WTC11 (cell line): ENCODE data around the gene PIP4K2C. TPM values are rescaled to one million over a fixed set of nuclear protein-coding genes. Genes with fewer than 3 reads are reported as not detected.

Experiments
- ATAC-seq: fragments of 200-7000 bp; cut with Tn5 transposase; 2 replicates; pipeline ENCODE4 v1.10.0; 2021; ENCODE audit warnings: mild to moderate bottlenecking, moderate library complexity
- CTCF ChIA-PET: fragments of 300-600 bp; sonication (Branson Sonifier 250); formaldehyde crosslinking; loops from one replicate; lab custom pipeline; 2021; ENCODE audit warnings: antibody characterized with exemption; lab: Charles Lee
- POLR2A ChIA-PET: fragments of 350-600 bp; sonication (Branson Sonifier 250); formaldehyde crosslinking; loops from one replicate; lab custom pipeline; 2021; ENCODE audit warnings: antibody characterized with exemption; lab: Charles Lee
- DNase-seq: peaks from one replicate; pipeline ENCODE4 v3.0.0; 2021; ENCODE audit warnings: low spot score
- H3K27ac Mint-ChIP-seq: 2 replicates; pipeline ENCODE4 v1.8.0; 2021; ENCODE audit warnings: mixed read lengths
- H3K27me3 Mint-ChIP-seq: 2 replicates; pipeline ENCODE4 v1.8.0; 2021; ENCODE audit warnings: low read depth, mild to moderate bottlenecking, moderate library complexity, mixed read lengths
- H3K36me3 Mint-ChIP-seq: 2 replicates; pipeline ENCODE4 v1.8.0; 2021; ENCODE audit warnings: mixed read lengths
- H3K4me1 Mint-ChIP-seq: 2 replicates; pipeline ENCODE4 v1.8.0; 2022; ENCODE audit warnings: mixed read lengths
- H3K4me3 Mint-ChIP-seq: 2 replicates; pipeline ENCODE4 v1.8.0; 2021; ENCODE audit warnings: mild to moderate bottlenecking, moderate library complexity, mixed read lengths
- H3K9me3 Mint-ChIP-seq: 2 replicates; pipeline ENCODE4 v1.8.0; 2021; ENCODE audit warnings: mixed read lengths
- ARID4B ChIP-seq: sonication (generic); formaldehyde crosslinking; IDR thresholded peaks from 2 replicates; pipeline ENCODE4 v1.8.0; 2023; ENCODE audit warnings: missing genetic modification reagents, mild to moderate bottlenecking, borderline replicate concordance
- ATF3 ChIP-seq: sonication (generic); formaldehyde crosslinking; conservative IDR thresholded peaks from 2 replicates; pipeline ENCODE4 v1.8.1; 2022; ENCODE audit warnings: mild to moderate bottlenecking, missing genetic modification reagents
- CBFB ChIP-seq: sonication (generic); formaldehyde crosslinking; IDR thresholded peaks from 2 replicates; pipeline ENCODE4 v1.8.1; 2022; ENCODE audit warnings: mild to moderate bottlenecking, low read depth, missing genetic modification reagents
- CREM ChIP-seq: sonication (generic); formaldehyde crosslinking; IDR thresholded peaks from 2 replicates; pipeline ENCODE4 v1.8.1; 2022; ENCODE audit warnings: mild to moderate bottlenecking, missing genetic modification reagents, moderate library complexity
- E2F4 ChIP-seq: sonication (generic); formaldehyde crosslinking; IDR thresholded peaks from 2 replicates; pipeline ENCODE4 v1.8.1; 2022; ENCODE audit warnings: low read depth, mild to moderate bottlenecking, moderate library complexity, missing genetic modification reagents, borderline replicate concordance
- FOXP4 ChIP-seq: sonication (generic); formaldehyde crosslinking; IDR thresholded peaks from 2 replicates; pipeline ENCODE4 v1.8.0; 2022; ENCODE audit warnings: mild to moderate bottlenecking, missing genetic modification reagents
- GRHL2 ChIP-seq: fragments of 250-450 bp; sonication (Bioruptor Pico); IDR thresholded peaks from 2 replicates; pipeline ENCODE4 v1.8.0; 2022; ENCODE audit warnings: mild to moderate bottlenecking, moderate library complexity; ENCODE audit not compliant: insufficient replicate concordance, severe bottlenecking
- IRF1 ChIP-seq: sonication (generic); formaldehyde crosslinking; IDR thresholded peaks from 2 replicates; pipeline ENCODE4 v1.8.0; 2023; ENCODE audit warnings: missing genetic modification reagents
- KAT7 ChIP-seq: sonication (generic); formaldehyde crosslinking; IDR thresholded peaks from 2 replicates; pipeline ENCODE4 v1.8.1; 2023; ENCODE audit warnings: missing genetic modification reagents, mild to moderate bottlenecking, borderline replicate concordance
- NFE2L1 ChIP-seq: sonication (generic); formaldehyde crosslinking; IDR thresholded peaks from 2 replicates; pipeline ENCODE4 v1.8.1; 2023; ENCODE audit warnings: missing genetic modification reagents
- NR3C1 ChIP-seq: sonication (generic); formaldehyde crosslinking; conservative IDR thresholded peaks from 2 replicates; pipeline ENCODE4 v1.8.1; 2023; ENCODE audit warnings: low read depth, mild to moderate bottlenecking, missing genetic modification reagents
- OVOL2 ChIP-seq: fragments of 250-450 bp; sonication (Bioruptor Pico); IDR thresholded peaks from 2 replicates; pipeline ENCODE4 v1.9.0; 2021; ENCODE audit warnings: mild to moderate bottlenecking, borderline replicate concordance
- RELA ChIP-seq: sonication (generic); formaldehyde crosslinking; IDR thresholded peaks from 2 replicates; pipeline ENCODE4 v1.8.1; 2022; ENCODE audit warnings: missing genetic modification reagents, mild to moderate bottlenecking, borderline replicate concordance
- SOX15 ChIP-seq: fragments of 250-450 bp; sonication (Bioruptor Pico); IDR thresholded peaks from 2 replicates; pipeline ENCODE4 v1.9.0; 2021; ENCODE audit warnings: mild to moderate bottlenecking
- TCF7 ChIP-seq: sonication (generic); formaldehyde crosslinking; IDR thresholded peaks from 2 replicates; pipeline ENCODE4 v1.8.0; 2022; ENCODE audit warnings: mild to moderate bottlenecking, low read depth, missing genetic modification reagents, moderate library complexity
- ZBTB43 ChIP-seq: sonication (generic); formaldehyde crosslinking; IDR thresholded peaks from 2 replicates; pipeline ENCODE4 v1.8.1; 2023; ENCODE audit warnings: mild to moderate bottlenecking, missing genetic modification reagents
- ZNF263 ChIP-seq: sonication (generic); formaldehyde crosslinking; IDR thresholded peaks from 2 replicates; pipeline ENCODE4 v1.8.1; 2022; ENCODE audit warnings: low read depth, mild to moderate bottlenecking, moderate library complexity, missing genetic modification reagents
- ZNF281 ChIP-seq: sonication (generic); formaldehyde crosslinking; IDR thresholded peaks from 2 replicates; pipeline ENCODE4 v1.8.0; 2023; ENCODE audit warnings: mild to moderate bottlenecking, missing genetic modification reagents
- ZNF512 ChIP-seq: sonication (generic); formaldehyde crosslinking; IDR thresholded peaks from 2 replicates; pipeline ENCODE4 v1.8.1; 2022; ENCODE audit warnings: missing genetic modification reagents, borderline replicate concordance
- total RNA-seq: library from RNA; stranded (reverse); gene quantifications from 3 replicates; pipeline ENCODE4 v1.2.3, GENCODE V29; 2021

PIP4K2C gene
- total RNA-seq, 1 experiment from 2014 or later: 25.4 TPM

- ATAC-seq (peak; percentile 85), DNase-seq (peak; percentile 77)
- Mint-ChIP-seq H3K27me3 (peaks cover 76% of the 10 kb centered on the region), H3K36me3 (no peaks in the 10 kb centered on the region), H3K4me1 (peaks cover 12% of the 10 kb centered on the region), H3K4me3 (peak within 1 kb of the TSS; percentile 74), H3K9me3 (no peaks in the 10 kb centered on the region), H3K27ac (no peak within 1 kb of the TSS)
- ChIA-PET CTCF (interaction anchor here (0.5 to 4.0 kb wide), 28 partner anchors 8 to 1542 kb away, joined by 3 to 36 read pairs (median 5); partner anchors contain the start of genes ARHGEF25, CYP27B1, DTX3 and OS9), POLR2A (interaction anchor here (1.0 to 1.2 kb wide), 2 partner anchors 13 to 30 kb away, joined by 3 read pairs; no protein-coding TSS in a partner anchor)
- TF ChIP-seq ZNF281 (no peak), GRHL2 (CRISPR knock-in tag) (no peak), ZNF512 (CRISPR knock-in tag) (no peak), FOXP4 (CRISPR knock-in tag) (peak; percentile 59; the same call in 1 of the 2 replicates), NR3C1 (CRISPR knock-in tag) (no peak), CBFB (CRISPR knock-in tag) (no peak), E2F4 (peak; percentile 75; the same call in 1 of the 2 replicates), ZBTB43 (CRISPR knock-in tag) (no peak; the same call in 1 of the 2 replicates), TCF7 (CRISPR knock-in tag) (no peak), IRF1 (CRISPR knock-in tag) (peak; percentile 53; the same call in 1 of the 2 replicates), NFE2L1 (CRISPR knock-in tag) (peak; percentile 22; the same call in 1 of the 2 replicates), SOX15 (CRISPR knock-in tag) (no peak), CREM (no peak), OVOL2 (CRISPR knock-in tag) (no peak), RELA (CRISPR knock-in tag) (no peak), KAT7 (CRISPR knock-in tag) (no peak), ATF3 (CRISPR knock-in tag) (no peak), ZNF263 (CRISPR knock-in tag) (no peak), ARID4B (CRISPR knock-in tag) (peak; percentile 59; the same call in 1 of the 2 replicates)
Measured at GRCh38 chr12:57632958-57633840, 42.2 kb downstream of the PIP4K2C start, which contains the start of gene B4GALNT1. Gene B4GALNT1 (minus strand): TSS chr12:57633201. CDS start chr12:57632132, 1,069 bp downstream.
